HG03039 (cell line): Measurements from ENCODE around the gene CLEC4E.
"Not testable (repeated sequence)": the region's sequence is repeated elsewhere in the genome, so short reads cannot be mapped to it uniquely, and the experiment has no call there.

ENCODE experiments used
- ATAC-seq: cut with Tn5 transposase; IDR thresholded peaks from one replicate; pipeline ENCODE4 v1.9.1; 2021; ENCODE audit warnings: mild to moderate bottlenecking, moderate library complexity; ENCODE audit not compliant: unreplicated experiment

Gene CLEC4E

DNA sequence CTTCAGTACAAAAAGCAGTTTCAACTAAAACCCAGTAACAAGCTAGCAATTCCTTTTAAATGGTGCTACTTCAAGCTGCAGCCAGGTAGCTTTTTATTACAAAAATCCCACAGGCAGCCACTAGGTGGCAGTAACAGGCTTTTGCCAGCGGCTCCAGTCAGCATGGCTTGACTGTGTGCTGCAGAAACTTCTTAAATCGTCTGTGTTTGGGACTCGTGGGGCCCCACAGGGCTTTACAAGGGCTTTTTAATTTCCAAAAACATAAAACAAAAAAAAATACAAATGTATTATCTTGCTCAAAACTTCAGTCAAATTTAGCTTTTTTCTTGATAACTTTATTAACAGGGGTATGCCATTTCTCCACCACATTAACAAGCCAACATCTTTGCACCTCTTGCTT, 3.6 kb upstream of the CLEC4E start:
- ATAC-seq, result peak; percentile 54

DNA sequence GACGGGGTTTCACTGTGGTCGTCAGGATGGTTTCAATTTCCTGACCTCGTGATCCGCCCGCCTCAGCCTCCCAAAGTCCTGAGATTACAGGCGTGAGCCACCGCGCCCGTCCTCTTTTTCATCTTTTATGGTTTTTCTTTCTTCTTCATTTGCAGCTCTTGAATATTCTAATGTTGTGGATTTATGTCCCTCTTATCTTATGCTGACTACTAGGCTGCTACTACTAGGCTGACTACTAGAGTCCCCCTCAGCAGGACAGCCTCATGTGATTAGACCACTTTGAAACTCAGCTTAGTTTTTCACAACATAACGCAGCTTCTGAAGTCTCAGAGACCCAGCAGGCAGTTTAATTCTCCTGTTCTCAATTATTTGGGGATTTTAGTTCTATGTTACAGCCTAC, 857 bp upstream of the CLEC4E start:
- no peak for ATAC-seq

DNA sequence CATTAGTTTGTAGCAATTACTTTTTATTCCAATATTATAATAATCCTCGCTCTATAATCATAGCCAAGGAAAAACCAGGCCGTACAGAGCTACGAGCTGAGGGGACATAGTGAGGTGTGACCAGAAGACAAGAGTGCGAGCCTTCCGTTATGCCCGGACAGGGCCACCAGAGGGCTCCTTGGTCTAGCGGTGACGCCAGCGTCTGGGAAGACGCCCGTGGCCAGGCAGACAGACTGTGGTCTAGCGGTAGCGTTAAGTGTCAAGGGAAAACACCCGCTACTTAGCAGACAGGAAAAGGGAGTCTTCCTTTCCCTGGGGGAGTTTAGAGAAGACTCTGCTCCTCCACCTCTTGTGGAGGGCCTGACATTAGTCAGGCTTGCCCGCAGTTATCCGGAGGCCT, 2.9 kb downstream of the CLEC4E start:
- ATAC-seq, result not testable (repeated sequence)

DNA sequence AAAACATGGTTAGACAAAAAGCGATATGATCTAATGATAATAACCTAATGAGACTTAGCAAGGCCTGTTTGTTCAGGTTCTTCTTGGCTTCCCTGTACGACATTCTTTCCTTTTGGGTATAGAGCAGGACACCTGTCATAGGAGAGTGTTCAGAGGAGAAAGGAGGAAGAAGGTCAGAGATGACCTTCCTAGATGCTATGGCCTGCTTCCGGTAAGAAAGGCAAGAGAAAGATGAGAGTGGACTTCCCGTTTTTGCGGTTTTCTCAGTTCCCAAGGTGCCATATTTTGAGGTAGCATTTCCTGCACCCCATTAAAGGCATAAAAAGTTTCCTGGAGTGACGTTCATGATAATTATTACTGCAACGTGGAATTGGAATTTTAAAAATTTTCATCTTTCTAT, 8.7 kb downstream of the CLEC4E start:
- ATAC-seq, result no peak

DNA sequence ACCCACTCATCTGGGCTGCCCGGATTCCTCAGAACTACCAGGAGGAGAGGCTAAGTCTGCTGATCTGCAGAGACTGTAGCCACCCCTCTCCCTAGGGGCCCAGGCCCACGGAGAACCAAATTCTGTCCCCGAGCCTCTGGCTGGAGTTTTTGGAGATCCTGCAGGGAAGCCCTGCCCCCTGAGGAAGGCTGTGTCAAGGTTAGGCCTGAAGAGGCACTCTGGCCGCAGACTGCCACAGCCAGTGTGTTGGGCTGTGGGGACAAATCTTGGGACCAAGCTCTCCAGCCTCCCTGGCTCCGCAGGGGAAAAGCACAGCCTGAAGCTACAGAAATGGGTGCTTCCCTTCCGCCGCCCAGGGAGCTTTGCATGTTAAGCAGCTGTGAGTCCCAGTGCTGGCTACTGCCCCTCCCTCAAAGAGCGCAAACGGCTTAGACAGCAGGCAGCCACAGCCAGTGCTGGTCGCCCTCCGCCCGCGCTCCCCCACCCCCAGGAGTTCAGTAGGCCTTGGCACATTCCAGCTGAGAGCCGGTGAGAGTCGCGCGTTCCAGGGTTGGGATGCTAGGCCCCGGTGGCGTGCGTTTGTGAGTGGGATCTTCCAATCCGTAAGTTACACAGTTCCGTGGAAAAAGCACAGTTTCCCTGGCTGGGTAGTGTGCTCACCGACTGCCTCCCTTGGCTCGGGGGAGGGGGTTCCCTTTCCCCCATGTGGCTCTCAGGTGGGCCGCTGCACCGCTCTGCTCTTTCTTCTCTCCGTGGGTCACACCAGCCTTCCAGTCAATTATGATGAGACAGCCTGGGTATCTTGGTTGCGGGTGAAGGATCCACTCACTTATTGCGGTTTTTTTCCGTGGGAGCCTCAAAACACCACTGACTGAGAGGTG, 13.2 kb downstream of the CLEC4E start:
- ATAC-seq, result no peak

DNA sequence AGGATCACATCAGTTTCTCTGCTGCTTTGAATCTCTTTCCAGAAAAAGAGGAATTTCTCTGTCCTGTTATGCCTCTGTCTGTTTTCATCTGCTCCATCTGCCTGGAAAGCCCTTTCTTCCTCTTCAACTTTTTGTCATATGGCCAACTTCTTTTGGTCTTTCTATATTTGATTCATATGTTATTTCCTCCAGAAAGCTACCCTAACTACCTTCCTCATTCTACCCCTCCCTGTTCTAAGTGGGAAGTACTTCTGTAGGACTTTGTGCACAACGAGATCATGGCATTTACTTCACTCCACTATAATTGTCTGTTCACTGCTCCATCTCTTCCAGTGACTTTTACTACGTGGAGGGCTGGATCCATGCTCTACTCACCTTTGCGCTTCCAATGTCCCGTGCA, 21.5 kb downstream of the CLEC4E start:
- no peak for ATAC-seq

DNA sequence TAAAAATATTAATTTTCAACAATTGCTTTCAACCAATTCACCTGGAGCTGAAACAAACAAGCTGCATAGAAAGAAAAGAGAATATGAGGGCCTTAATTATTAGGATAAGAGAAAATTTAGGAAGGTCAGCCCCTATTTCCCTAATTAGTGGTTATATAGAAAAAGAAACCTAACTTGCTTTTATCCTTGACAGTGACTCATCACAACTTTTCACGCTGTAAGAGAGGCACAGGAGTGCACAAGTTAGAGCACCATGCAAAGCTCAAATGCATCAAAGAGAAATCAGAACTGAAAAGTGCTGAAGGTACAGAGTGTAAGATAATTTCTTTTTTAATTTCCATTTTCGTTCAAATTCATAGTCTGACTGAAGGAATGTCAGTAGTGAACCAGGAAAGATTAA, 22.7 kb downstream of the CLEC4E start:
- no peak for ATAC-seq

DNA sequence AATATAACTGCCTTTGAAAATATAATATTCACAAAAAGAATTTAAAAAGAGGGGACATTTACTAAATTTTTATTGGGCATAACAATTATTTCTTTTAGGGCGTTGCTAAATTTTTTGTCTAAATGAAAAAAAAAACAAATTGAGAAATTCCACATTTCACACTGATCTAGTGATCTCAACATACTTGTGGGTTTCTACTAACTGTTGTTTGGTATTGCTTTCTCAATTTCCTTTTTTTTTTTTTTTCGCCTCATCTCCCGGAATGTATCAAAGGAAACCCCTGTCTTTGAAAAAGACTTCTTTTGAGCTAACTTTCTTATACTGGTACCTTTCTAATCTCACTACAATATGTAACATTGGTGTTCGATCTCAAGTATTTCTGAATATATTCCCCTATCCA, 27.4 kb downstream of the CLEC4E start, which contains the start of gene CLEC4D:
Gene CLEC4D (plus strand): TSS at position 248 of the 400 bp plus-strand sequence. CDS start 230 bp downstream, outside the sequence.
- no peak for ATAC-seq

DNA sequence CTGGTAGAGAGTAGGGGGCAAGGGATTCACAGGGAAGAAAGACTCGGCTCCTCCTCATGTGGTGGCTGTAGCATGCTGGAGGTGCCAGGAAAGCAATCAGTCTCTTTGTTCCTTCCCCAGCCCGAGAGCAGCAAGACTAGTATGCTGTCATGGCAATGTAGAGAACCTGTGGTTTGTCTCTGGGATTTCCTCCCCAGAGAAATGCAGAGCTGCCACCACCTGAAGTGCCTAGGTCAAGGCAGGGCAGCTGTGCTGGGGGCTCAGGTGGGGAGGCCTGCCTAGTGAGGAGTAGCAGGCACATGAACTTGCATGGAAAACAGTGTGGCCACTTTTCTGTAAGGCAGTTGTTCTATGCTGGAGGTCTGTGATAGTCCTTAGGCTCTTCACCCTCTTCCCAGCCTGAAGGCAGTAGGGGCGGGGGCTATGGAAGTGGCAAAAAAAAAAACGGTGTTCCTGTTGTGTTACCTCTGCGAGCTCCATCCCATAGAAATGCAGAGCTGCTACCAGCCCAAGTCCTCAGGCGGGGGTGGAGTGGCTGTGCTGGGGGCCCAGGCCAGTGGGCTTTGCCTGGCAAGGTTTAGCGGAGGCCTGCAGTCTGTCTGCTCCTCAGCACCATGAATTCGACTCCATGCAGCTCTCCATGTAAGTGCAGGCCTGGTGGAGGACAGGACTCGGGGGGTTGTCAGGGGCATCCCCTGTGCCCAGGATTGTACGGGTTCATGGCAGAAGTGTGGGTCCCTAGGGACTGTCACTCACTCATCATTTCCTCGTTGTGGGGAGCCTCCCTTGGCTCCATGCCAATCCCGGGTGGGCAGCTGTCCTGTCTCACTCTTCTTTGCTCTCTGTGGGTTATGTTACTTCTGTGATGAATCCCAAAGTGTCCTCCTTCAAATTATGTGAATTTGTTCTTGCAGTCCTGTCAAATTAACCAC, 31.5 kb downstream of the CLEC4E start:
- ATAC-seq, result no peak

DNA sequence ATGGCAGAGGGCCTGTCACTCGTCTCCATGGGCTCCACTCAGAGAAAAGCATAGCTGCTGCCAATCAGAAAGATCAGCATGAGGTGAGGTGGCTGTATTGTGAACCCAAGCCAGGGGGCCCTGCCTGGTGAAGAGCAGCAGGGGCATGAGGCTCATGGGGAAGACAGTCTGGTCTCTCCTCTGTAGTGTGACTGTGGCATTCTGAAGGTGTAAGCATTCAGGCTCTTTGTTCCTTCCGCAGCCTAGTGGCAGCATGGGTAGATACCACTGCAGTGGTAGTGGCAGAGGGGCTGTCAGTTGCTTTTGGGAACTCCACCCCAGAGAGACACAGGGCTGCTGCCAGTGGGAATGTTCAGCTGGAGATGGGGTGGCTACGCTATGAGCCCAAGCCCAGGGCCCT, 32.5 kb downstream of the CLEC4E start:
- ATAC-seq, result no peak

DNA sequence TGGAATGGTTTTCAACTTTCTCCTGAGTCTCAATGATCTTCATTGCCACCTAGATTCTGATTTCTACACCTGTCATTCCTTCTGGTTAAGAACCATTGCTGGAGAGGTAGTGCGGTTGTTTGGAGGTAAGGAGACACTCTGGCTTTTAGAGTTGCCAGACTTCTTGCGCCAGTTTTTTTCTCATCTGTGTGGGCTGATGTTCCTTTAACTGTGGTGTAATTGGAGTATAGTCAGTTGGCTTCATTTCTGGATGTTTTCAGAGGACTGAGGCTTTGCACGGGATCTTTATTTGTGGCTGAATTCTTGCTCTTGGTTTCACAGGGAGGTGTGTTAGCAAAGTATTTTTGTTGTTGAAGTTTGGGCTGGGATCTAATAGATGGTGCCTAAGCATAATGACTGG, 33.1 kb downstream of the CLEC4E start:
- ATAC-seq, result no peak

DNA sequence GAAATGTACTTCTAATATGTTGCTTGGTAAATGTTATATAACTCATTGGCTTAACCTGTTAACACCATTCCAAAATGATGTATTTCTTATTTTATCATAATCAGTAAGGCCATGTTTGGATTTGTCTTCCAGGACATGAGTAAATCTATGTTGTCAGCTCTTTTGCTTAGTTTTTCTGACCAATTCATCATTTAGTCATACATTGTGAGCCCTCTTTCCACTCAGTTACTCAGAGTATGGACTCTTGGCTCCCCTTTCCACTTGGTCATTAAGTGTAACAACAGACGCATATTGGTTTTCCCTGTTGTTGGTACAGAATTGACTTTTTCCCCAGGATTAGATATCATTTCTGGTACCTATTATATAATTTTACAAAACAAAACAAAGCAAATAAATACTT, 36.4 kb downstream of the CLEC4E start:
- no peak for ATAC-seq

DNA sequence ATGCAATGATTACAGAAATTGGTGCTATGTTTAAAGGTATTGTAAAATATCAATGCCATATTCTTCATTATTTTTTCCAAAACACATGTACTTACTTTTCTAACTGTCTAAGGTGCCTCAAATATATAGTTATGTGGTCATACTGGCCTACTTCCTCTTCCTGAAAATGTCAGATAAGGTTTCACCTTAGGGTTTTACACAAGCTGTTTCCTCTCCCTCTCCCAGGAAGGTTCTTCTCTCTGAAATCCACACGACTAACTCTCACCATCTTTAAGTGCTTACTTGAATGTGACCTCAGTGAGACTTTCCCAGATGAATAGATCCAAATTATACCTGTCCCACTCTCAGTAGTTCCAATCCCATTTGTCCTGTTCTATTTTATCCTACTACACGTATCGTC, 39.0 kb downstream of the CLEC4E start:
- no peak for ATAC-seq

DNA sequence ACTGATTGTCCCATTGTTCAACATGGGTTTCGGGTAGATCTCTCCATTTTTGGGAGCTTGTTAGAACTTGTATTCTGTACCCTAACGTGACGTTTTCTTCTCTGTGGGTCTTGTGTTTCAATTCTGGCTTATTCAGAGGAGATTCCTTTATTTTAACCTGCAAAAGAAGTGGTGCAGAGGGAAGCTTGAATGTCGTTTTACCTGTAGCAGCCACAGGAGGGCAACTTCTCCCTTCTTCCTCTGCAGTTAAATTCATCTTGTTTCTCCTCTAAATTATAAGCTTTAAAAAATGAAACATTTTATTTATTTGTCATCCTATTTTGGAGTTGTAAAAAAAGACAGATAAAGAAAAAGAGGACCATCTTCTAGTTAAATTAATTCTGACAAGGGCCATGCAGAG, 41.1 kb downstream of the CLEC4E start:
- no peak for ATAC-seq

DNA sequence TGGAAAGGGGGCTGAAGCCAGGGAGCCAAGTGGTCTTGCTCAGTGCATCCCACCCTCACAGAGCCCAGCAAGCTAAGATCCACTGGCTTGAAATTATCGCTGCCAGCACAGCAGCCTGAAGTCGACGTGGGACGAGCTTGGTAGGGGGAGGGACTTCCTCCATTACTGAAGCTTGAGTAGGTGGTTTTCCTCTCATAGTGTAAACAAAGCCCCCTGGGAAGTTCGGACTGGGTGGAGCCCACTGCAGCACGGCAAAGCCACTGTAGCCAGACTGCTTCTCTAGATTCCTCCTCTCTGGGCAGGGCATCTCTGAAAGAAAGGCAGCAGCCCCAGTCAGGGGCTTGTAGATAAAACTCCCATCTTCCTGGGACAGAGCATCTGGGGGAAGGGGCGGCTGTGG, 44.6 kb downstream of the CLEC4E start:
- ATAC-seq, result not testable (repeated sequence)

DNA sequence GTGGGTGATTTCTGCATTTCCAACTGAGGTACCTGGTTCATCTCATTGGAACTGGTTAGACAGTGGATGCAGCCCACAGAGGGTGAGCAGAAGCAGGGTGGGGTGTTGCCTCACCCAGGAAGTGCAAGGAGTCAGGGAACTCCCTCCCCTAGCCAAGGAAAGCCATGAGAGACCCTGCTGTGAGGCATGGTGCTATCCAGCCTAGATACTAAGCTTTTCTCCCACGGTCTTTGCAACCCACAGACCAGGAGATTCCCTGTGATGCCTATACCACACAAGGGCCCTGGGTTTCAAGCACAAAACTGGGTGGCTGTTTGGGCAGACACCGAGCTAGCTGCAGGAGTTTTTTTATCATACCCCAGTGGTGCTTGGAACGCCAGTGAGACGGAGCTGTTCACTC, 45.0 kb downstream of the CLEC4E start:
- ATAC-seq, result not testable (repeated sequence)

DNA sequence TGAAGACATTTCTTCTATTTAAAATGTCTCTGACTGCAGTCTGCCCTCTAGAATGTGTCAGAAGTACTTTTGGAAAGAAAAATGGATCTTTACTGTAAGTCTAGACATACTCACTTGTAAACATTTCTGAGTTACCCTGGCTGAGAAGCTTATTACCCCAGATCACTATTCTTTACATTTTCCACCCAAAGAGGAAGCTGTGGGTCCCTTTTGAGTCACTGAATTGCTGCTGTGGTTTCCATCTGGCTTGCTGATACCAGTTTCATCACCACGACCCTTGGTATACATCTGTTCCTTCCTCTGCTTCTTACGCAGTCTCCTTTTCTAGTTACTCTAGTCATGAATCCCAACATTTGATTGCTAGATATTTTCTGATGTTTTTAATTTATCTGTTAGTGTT, 47.6 kb downstream of the CLEC4E start:
- ATAC-seq, result peak; percentile 98

DNA sequence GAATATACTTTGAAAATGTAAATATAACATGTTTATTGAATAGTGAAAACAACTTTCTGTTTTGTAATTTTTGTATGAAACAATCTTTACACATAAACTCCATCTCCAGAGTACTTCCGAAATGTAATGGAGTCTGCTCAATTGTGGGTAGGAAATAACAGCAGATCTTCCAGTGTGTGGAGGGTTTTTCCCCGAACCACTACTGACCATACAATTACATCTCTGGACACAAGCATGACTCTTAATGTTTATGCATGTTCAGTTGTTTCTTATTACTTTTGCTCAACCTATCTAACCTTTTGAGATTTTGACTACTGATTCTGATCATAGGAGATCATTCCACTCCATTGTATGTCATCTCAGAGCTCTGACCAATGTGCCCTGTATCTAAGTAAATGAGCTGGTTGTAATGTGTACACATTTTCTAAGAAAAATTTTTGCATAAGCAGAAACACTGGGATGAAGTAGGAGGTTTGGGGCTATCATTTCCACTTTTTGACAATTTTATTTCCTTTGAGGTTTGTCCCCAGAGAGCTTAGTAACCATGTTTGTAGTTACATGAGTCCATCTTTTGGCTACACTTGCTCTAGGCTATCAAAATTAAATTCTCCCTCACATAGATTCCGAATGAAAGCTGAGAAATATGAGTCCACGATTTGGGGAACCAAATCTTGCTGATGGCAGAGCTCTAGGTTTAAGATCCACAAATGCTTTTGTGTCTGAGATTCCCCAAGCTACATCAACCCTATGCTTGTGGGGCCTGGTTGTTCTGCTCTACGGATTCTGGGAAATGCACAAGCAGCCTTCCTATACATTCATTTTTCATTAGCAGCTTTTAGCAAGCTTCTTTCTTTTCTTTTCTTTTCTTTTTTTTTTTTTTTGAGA, 48.8 kb downstream of the CLEC4E start:
- ATAC-seq, result no peak
